Testis (tissue), 2 donors: ENCODE measurements around the gene WFS1.

Experiments
- CTCF ChIP-seq, 3 experiments: fragments of 450-650 bp in 2 of 3; fragments of 200-600 bp in 1 of 3; sonication (generic) in 1 of 3; IDR thresholded peaks; one replicate each; pipeline ENCODE4 v1.5.1; 2016 to 2019; ENCODE audit warnings: antibody characterized with exemption in 3 of 3, mild to moderate bottlenecking in 2 of 3, moderate library complexity in 1 of 3
- POLR2A ChIP-seq: fragments of 450-650 bp; IDR thresholded peaks from one replicate; pipeline ENCODE4 v1.6.1; 2017; ENCODE audit warnings: antibody characterized with exemption, mild to moderate bottlenecking, moderate library complexity

GRCh38 chr4:6298035-6298434 is 28.4 kb downstream of the WFS1 start:
- TF ChIP-seq CTCF (IDR thresholded peaks at IDR 0.05) = no peak
- no peak for TF ChIP-seq POLR2A
